PC-3 (cell line): ENCODE results near the gene CCBE1.

Experiments
- CTCF ChIP-seq: fragments of 300-600 bp; sonication (generic); conservative IDR thresholded peaks from 2 replicates; pipeline ENCODE4 v1.5.1; 2017; ENCODE audit warnings: antibody characterized with exemption, low read depth, mild to moderate bottlenecking, low read length
- EZH2 ChIP-seq: fragments of 300-600 bp; sonication (generic); IDR thresholded peaks from one replicate; pipeline ENCODE4 v1.6.1; 2017; ENCODE audit warnings: antibody characterized with exemption, mild to moderate bottlenecking, low read length; ENCODE audit not compliant: unreplicated experiment
- EZH2phosphoT487 ChIP-seq: fragments of 300-600 bp; sonication (generic); IDR thresholded peaks from 2 replicates; pipeline ENCODE4 v1.6.1; 2018; ENCODE audit warnings: mild to moderate bottlenecking, antibody characterized with exemption, low read length, borderline replicate concordance

- TF ChIP-seq CTCF = no peak
- TF ChIP-seq EZH2 = no peak
- no peak for TF ChIP-seq EZH2phosphoT487
Observed at GRCh38 chr18:59671551-59671950, 25.7 kb downstream of the CCBE1 start.
